GM23248 (cell line): ENCODE data around the gene ERC2. TPM values are rescaled to one million over a fixed set of nuclear protein-coding genes. Genes with fewer than 3 reads are reported as not detected.

ENCODE experiments used
- DNase-seq: peaks from one replicate; pipeline ENCODE4 v3.0.0-alpha.2; 2015
- H2AFZ ChIP-seq: fragments of 200-600 bp; sonication (generic); 2 replicates; pipeline ENCODE4 v1.6.1; 2016; ENCODE audit warnings: antibody characterized with exemption
- H3F3A ChIP-seq: fragments of 200-600 bp; sonication (generic); 2 replicates; pipeline ENCODE4 v1.6.1; 2016; ENCODE audit warnings: mild to moderate bottlenecking, antibody characterized with exemption, mixed run types; ENCODE audit not compliant: insufficient read depth
- H3K27ac ChIP-seq: fragments of 200-600 bp; sonication (generic); 2 replicates; pipeline ENCODE4 v1.5.1; 2016; ENCODE audit warnings: mild to moderate bottlenecking
- H3K27me3 ChIP-seq: fragments of 200-600 bp; sonication (generic); replicated peaks from 2 replicates; pipeline ENCODE4 v1.6.1; 2016; ENCODE audit warnings: mild to moderate bottlenecking; ENCODE audit not compliant: insufficient read depth
- H3K36me3 ChIP-seq: fragments of 200-600 bp; sonication (generic); 2 replicates; pipeline ENCODE4 v1.6.1; 2016; ENCODE audit warnings: low read depth, mild to moderate bottlenecking
- H3K4me1 ChIP-seq: fragments of 200-600 bp; sonication (generic); 2 replicates; pipeline ENCODE4 v1.6.1; 2016; ENCODE audit warnings: mild to moderate bottlenecking; ENCODE audit not compliant: insufficient read depth
- H3K4me2 ChIP-seq: fragments of 200-600 bp; sonication (generic); one replicate; pipeline ENCODE4 v1.6.1; 2016; ENCODE audit warnings: mild to moderate bottlenecking; ENCODE audit not compliant: unreplicated experiment
- H3K4me3 ChIP-seq: fragments of 200-600 bp; sonication (generic); 2 replicates; pipeline ENCODE4 v1.5.1; 2016; ENCODE audit warnings: mild to moderate bottlenecking
- H3K79me2 ChIP-seq: fragments of 200-600 bp; sonication (generic); 2 replicates; pipeline ENCODE4 v1.6.1; 2016; ENCODE audit warnings: mild to moderate bottlenecking; ENCODE audit not compliant: insufficient read depth
- H3K9ac ChIP-seq: fragments of 200-600 bp; sonication (generic); 2 replicates; pipeline ENCODE4 v1.6.1; 2016; ENCODE audit warnings: mild to moderate bottlenecking
- H3K9me2 ChIP-seq: fragments of 200-600 bp; sonication (generic); 2 replicates; pipeline ENCODE4 v1.6.1; 2016; ENCODE audit warnings: mixed run types, mild to moderate bottlenecking, moderate library complexity; ENCODE audit not compliant: insufficient read depth
- H3K9me3 ChIP-seq: fragments of 200-600 bp; sonication (generic); one replicate; pipeline ENCODE4 v1.6.1; 2017; ENCODE audit warnings: low read depth
- H4K20me1 ChIP-seq: fragments of 200-600 bp; sonication (generic); 2 replicates; pipeline ENCODE4 v1.6.0; 2016; ENCODE audit not compliant: insufficient read depth
- EZH2 ChIP-seq: fragments of 200-600 bp; sonication (generic); IDR thresholded peaks from 2 replicates; pipeline ENCODE4 v1.6.1; 2018; ENCODE audit warnings: antibody characterized with exemption, mild to moderate bottlenecking; ENCODE audit not compliant: insufficient read depth, poor library complexity, severe bottlenecking
- EZH2phosphoT487 ChIP-seq: fragments of 200-600 bp; sonication (generic); IDR thresholded peaks from 2 replicates; pipeline ENCODE4 v1.6.1; 2018; ENCODE audit warnings: antibody characterized with exemption, moderate library complexity, mild to moderate bottlenecking, low read depth; ENCODE audit not compliant: insufficient read depth
- WGBS, 2 experiments: methylation state at CpG; one replicate each; pipeline ENCODE4 v1.1.6; 2015 to 2017; ENCODE audit warnings: low lambda C conversion rate in 2 of 2, low coverage in 1 of 2; ENCODE audit errors: missing lambda C conversion rate in 2 of 2; 5-methylcytosine and 5-hydroxymethylcytosine counted together
- in situ Hi-C: fragments of 300-500 bp; cut with MboI; formaldehyde crosslinking; loops from 2 replicates; pipeline ENCODE4 v1.15.0; 2020
- polyA plus RNA-seq: library from polyadenylated mRNA; unstranded; fragments of >200 nt; fragmentation: Nextera tagmentation; extraction: Ambion mirVana; gene quantifications from 2 replicates; pipeline ENCODE4 v1.2.1, GENCODE V29; 2016
- total RNA-seq: library from RNA; depleted of rRNA; stranded (reverse); fragments of >200 nt; shearing (Covaris generic); gene quantifications from 2 replicates; pipeline ENCODE4 v1.2.3, GENCODE V29; 2014

ERC2 gene
- total and polyA plus RNA-seq, 2 experiments from 2014 or later: not detected

GRCh38 chr3:55543181-55543614 is 925.1 kb downstream of the ERC2 start:
- Histone ChIP-seq H3K4me3 (no peak overlapping the region), H3K4me2 (no peak overlapping the region), H3K79me2 (no peaks in the 10 kb centered on the region), H3K36me3 (no peaks in the 10 kb centered on the region), H2AFZ (no peak overlapping the region), H3K27me3 (peaks cover 58% of the 10 kb centered on the region), H3K9me3 (no peaks in the 10 kb centered on the region), H4K20me1 (no peaks in the 10 kb centered on the region), H3K4me1 (no peaks in the 10 kb centered on the region), H3K9ac (no peak overlapping the region), H3K9me2 (no peaks in the 10 kb centered on the region), H3F3A (no peaks in the 10 kb centered on the region), H3K27ac (no peak overlapping the region)
- TF ChIP-seq EZH2phosphoT487 (no peak), EZH2 (no peak)
- in situ Hi-C loops: no loop called here
- DNase-seq: peak; percentile 32
- 58 to 62% methylated on average over 12 of the region's 12 CpGs for WGBS, 2 experiments

GRCh38 chr3:55541456-55541855 is 926.8 kb downstream of the ERC2 start:
- Histone ChIP-seq H2AFZ (no peak overlapping the region), H3K4me2 (no peak overlapping the region), H3K9me2 (no peaks in the 10 kb centered on the region), H3K4me3 (no peak overlapping the region), H3K9me3 (no peaks in the 10 kb centered on the region), H3K27ac (no peak overlapping the region), H3K36me3 (no peaks in the 10 kb centered on the region), H3K4me1 (no peaks in the 10 kb centered on the region), H3K79me2 (no peaks in the 10 kb centered on the region), H3F3A (no peaks in the 10 kb centered on the region), H4K20me1 (no peaks in the 10 kb centered on the region), H3K27me3 (peaks cover 69% of the 10 kb centered on the region), H3K9ac (no peak overlapping the region)
- no peak for TF ChIP-seq EZH2
- TF ChIP-seq EZH2phosphoT487: no peak
- in situ Hi-C loops: no loop called here
- no peak for DNase-seq
- 2 to 6% methylated on average over 2 of the region's 2 CpGs for WGBS, 2 experiments

- Histone ChIP-seq H3K27ac (no peak overlapping the region), H3K9ac (no peak overlapping the region), H3K36me3 (no peaks in the 10 kb centered on the region), H3K4me3 (no peak overlapping the region), H3K79me2 (no peaks in the 10 kb centered on the region), H4K20me1 (no peaks in the 10 kb centered on the region), H2AFZ (no peak overlapping the region), H3K4me2 (no peak overlapping the region), H3K9me3 (no peaks in the 10 kb centered on the region), H3K27me3 (peaks cover 73% of the 10 kb centered on the region), H3K9me2 (no peaks in the 10 kb centered on the region), H3K4me1 (no peaks in the 10 kb centered on the region), H3F3A (no peaks in the 10 kb centered on the region)
- TF ChIP-seq EZH2phosphoT487: no peak
- TF ChIP-seq EZH2: no peak
- 37 to 43% methylated on average over 3 of the region's 3 CpGs for WGBS, 2 experiments
- in situ Hi-C loops: no loop called here
- no peak for DNase-seq
These were observed 927.3 kb downstream of the ERC2 start for GRCh38 chr3:55541016-55541415.

- Histone ChIP-seq H3K27ac (no peak overlapping the region), H3K9me3 (no peaks in the 10 kb centered on the region), H3K9me2 (no peaks in the 10 kb centered on the region), H2AFZ (no peak overlapping the region), H3K9ac (no peak overlapping the region), H3K4me3 (no peak overlapping the region), H3K4me1 (no peaks in the 10 kb centered on the region), H4K20me1 (no peaks in the 10 kb centered on the region), H3K27me3 (peaks cover 71% of the 10 kb centered on the region), H3K4me2 (no peak overlapping the region), H3K79me2 (no peaks in the 10 kb centered on the region), H3K36me3 (no peaks in the 10 kb centered on the region), H3F3A (no peaks in the 10 kb centered on the region)
- 34 to 42% methylated on average over 5 of the region's 5 CpGs for WGBS, 2 experiments
- no peak for DNase-seq
- no peak for TF ChIP-seq EZH2phosphoT487
- no peak for TF ChIP-seq EZH2
- in situ Hi-C loops: no loop called here
These were observed 927.7 kb downstream of the ERC2 start for GRCh38 chr3:55540579-55540978.

- Histone ChIP-seq H3K4me2 (no peak overlapping the region), H3K4me3 (no peak overlapping the region), H4K20me1 (no peaks in the 10 kb centered on the region), H3K79me2 (no peaks in the 10 kb centered on the region), H3K4me1 (no peaks in the 10 kb centered on the region), H3K9me3 (no peaks in the 10 kb centered on the region), H3K9ac (no peak overlapping the region), H3K27me3 (peaks cover 76% of the 10 kb centered on the region), H3K9me2 (no peaks in the 10 kb centered on the region), H2AFZ (no peak overlapping the region), H3K27ac (no peak overlapping the region), H3F3A (no peaks in the 10 kb centered on the region), H3K36me3 (no peaks in the 10 kb centered on the region)
- no peak for TF ChIP-seq EZH2phosphoT487
- TF ChIP-seq EZH2: no peak
- 64 to 73% methylated on average over 4 of the region's 4 CpGs for WGBS, 2 experiments
- DNase-seq: no peak
- in situ Hi-C loops: no loop called here
These were observed 930.1 kb downstream of the ERC2 start for GRCh38 chr3:55538158-55538557.
